H1 (cell line): ENCODE measurements around the gene AURKAIP1. TPM values are rescaled to one million over a fixed set of nuclear protein-coding genes. Genes with fewer than 3 reads are reported as not detected.

Experiments used
- EGR1 ChIP-seq: IDR thresholded peaks from 2 replicates; pipeline ENCODE4 v1.6.1; 2011; ENCODE audit warnings: low read depth, low read length, borderline replicate concordance
- RNF2 ChIP-seq: fragments of 200-900, 300-1000 bp; sonication (generic); IDR thresholded peaks from 2 replicates; pipeline ENCODE4 v1.7.1; 2016; ENCODE audit warnings: borderline replicate concordance, low read depth, mild to moderate bottlenecking, antibody characterized with exemption, low read length; ENCODE audit not compliant: poor library complexity, severe bottlenecking; ENCODE audit errors: missing control alignments
- polyA plus RNA-seq, 7 experiments: library from polyadenylated mRNA; depleted of rRNA in 3 of 7; stranded (reverse) in 5 of 7; unstranded in 2 of 7; fragments of >200 nt in 5 of 7; fragments of 200-250 nt in 2 of 7; gene quantifications; 1 replicate in 5 of 7; 2 replicates in 1 of 7; 4 replicates in 1 of 7; pipeline versions ENCODE4 v1.2.1 to v1.2.3, GENCODE V29; 2011 to 2013; ENCODE audit warnings: missing spikeins in 2 of 7, mixed read lengths in 2 of 7
- total RNA-seq: library from RNA; stranded (reverse); fragmentation: NEBNext Ultra II Directional; extraction: Animal tissue kit (Norgen Biotek cat#: 25700); gene quantifications from 2 replicates; pipeline ENCODE4 v1.2.1, GENCODE V29; 2021

AURKAIP1 gene
- total and polyA plus RNA-seq, 2 of the 8 experiments (the other 6 are each of a cell fraction or from before 2014, with no cell fraction given) = 87.8 to 194 TPM

- TF ChIP-seq RNF2 (no peak), EGR1 (no peak)
- TF ChIP-seq, all 59 proteins: peak for 10
These were observed 27.3 kb upstream of the AURKAIP1 start (continued) for GRCh38 chr1:1402072-1402900.
